Loucy (cell line): ENCODE data around the gene MYT1.

Experiments
- CTCF ChIP-seq: fragments of 200-600 bp; sonication (generic); conservative IDR thresholded peaks from 2 replicates; pipeline ENCODE4 v1.5.1; 2014; ENCODE audit warnings: mild to moderate bottlenecking, antibody characterized with exemption, low read length
- EZH2phosphoT487 ChIP-seq: fragments of 200-600 bp; IDR thresholded peaks from 2 replicates; pipeline ENCODE4 v1.6.1; 2018; ENCODE audit warnings: antibody characterized with exemption, mild to moderate bottlenecking, moderate library complexity, borderline replicate concordance

GRCh38 chr20:64188091-64188490 lies 23.8 kb downstream of the MYT1 start:
- TF ChIP-seq CTCF (no peak), EZH2phosphoT487 (no peak)
